Natural killer cell treated with Interleukin-12 subunit alpha and Interleukin-12 subunit beta and Interleukin-15 and Interleukin-18, amount 100 ng/mL, for 72 hours (primary cell): ENCODE data around the gene CPNE9. TPM values are rescaled to one million over a fixed set of nuclear protein-coding genes. Genes with fewer than 3 reads are reported as not detected.

Source experiments
- ATAC-seq, 2 donors: fragments of 150-1000 bp; cut with Tn5 transposase in 1 of 2; sonication (Bioruptor Pico), chemical (Tn5 transposase) in 1 of 2; 2 replicates each; pipeline ENCODE4 v1.10.0; 2021
- DNase-seq: peaks from one replicate; pipeline ENCODE4 v3.0.0; 2022; ENCODE audit warnings: low spot score
- H3K27ac Mint-ChIP-seq, 2 donors: 1 replicate in 1 of 2; 2 replicates in 1 of 2; pipeline ENCODE4 v1.8.0; 2022; ENCODE audit warnings: mixed read lengths in 2 of 2, mild to moderate bottlenecking in 1 of 2, moderate library complexity in 1 of 2
- H3K27me3 Mint-ChIP-seq, 2 donors: 1 replicate in 1 of 2; 2 replicates in 1 of 2; pipeline ENCODE4 v1.8.0; 2022; ENCODE audit warnings: mixed read lengths in 2 of 2
- H3K36me3 Mint-ChIP-seq: one replicate; pipeline ENCODE4 v1.8.0; 2022; ENCODE audit warnings: mixed read lengths
- H3K4me1 Mint-ChIP-seq, 2 donors: 1 replicate in 1 of 2; 2 replicates in 1 of 2; pipeline ENCODE4 v1.8.0; 2022; ENCODE audit warnings: low read depth in 2 of 2, mixed read lengths in 2 of 2, mild to moderate bottlenecking in 1 of 2
- H3K4me3 Mint-ChIP-seq: one replicate; pipeline ENCODE4 v1.8.0; 2022; ENCODE audit warnings: mixed read lengths
- H3K9me3 Mint-ChIP-seq: 2 replicates; pipeline ENCODE4 v1.8.0; 2022; ENCODE audit warnings: mixed read lengths
- total RNA-seq, 2 donors: library from RNA; stranded (reverse); gene quantifications; one replicate each; pipeline ENCODE4 v1.2.3, GENCODE V29; 2022

CPNE9 gene
- total RNA-seq: under 1 TPM in 1 of 2 donors, not detected in 1; 0.29 TPM

GRCh38 chr3:9703736-9704346 lies at the start of gene CPNE9:
Gene CPNE9 (plus strand): TSS chr3:9703833. CDS start chr3:9703997, 164 bp downstream.
- Mint-ChIP-seq H3K4me3 (no peak within 1 kb of the TSS), H3K27me3 (peaks cover 8 to 9% of the 10 kb centered on the region in 2 donors), H3K9me3 (no peaks in the 10 kb centered on the region), H3K27ac (no peak within 1 kb of the TSS), H3K4me1 (peaks cover 0 to 11% of the 10 kb centered on the region in 2 donors), H3K36me3 (peaks cover 7% of the 10 kb centered on the region)
- DNase-seq (no peak), ATAC-seq (peak; percentile 11 to 37)

GRCh38 chr3:9659849-9660248 lies 43.8 kb upstream of the CPNE9 start:
- Mint-ChIP-seq H3K36me3 (peaks cover 19% of the 10 kb centered on the region), H3K27ac (no peak overlapping the region), H3K9me3 (no peaks in the 10 kb centered on the region), H3K4me3 (no peak overlapping the region), H3K4me1 (peaks cover 18 to 25% of the 10 kb centered on the region in 2 donors), H3K27me3 (no peaks in the 10 kb centered on the region)
- no peak for ATAC-seq
- no peak for DNase-seq

- H3K27me3 Mint-ChIP-seq: no peaks in the 10 kb centered on the region
- no peak for ATAC-seq
- DNase-seq: no peak
- H3K36me3 Mint-ChIP-seq: peaks cover 19% of the 10 kb centered on the region
- no peak overlapping the region for H3K27ac Mint-ChIP-seq
- no peaks in the 10 kb centered on the region for H3K9me3 Mint-ChIP-seq
- H3K4me3 Mint-ChIP-seq: no peak overlapping the region
- H3K4me1 Mint-ChIP-seq: peaks cover 18 to 24% of the 10 kb centered on the region in 2 donors
These were observed 42.7 kb upstream of the CPNE9 start for GRCh38 chr3:9660972-9661371.

- Mint-ChIP-seq H3K27me3 (no peaks in the 10 kb centered on the region), H3K9me3 (no peaks in the 10 kb centered on the region), H3K4me1 (peaks cover 6 to 10% of the 10 kb centered on the region in 2 donors), H3K4me3 (no peak overlapping the region), H3K27ac (no peak overlapping the region), H3K36me3 (peaks cover 14% of the 10 kb centered on the region)
- no peak for DNase-seq
- ATAC-seq: no peak
These were observed 39.4 kb upstream of the CPNE9 start for GRCh38 chr3:9664119-9664751.

GRCh38 chr3:9666704-9667445 lies 36.8 kb upstream of the CPNE9 start:
- no peak for ATAC-seq
- Mint-ChIP-seq H3K4me1 (peaks cover 6 to 7% of the 10 kb centered on the region in 2 donors), H3K36me3 (peaks cover 18% of the 10 kb centered on the region), H3K27me3 (no peaks in the 10 kb centered on the region), H3K9me3 (no peaks in the 10 kb centered on the region), H3K27ac (no peak overlapping the region), H3K4me3 (no peak overlapping the region)
- no peak for DNase-seq

GRCh38 chr3:9669277-9669676 lies 34.4 kb upstream of the CPNE9 start:
- no peak for DNase-seq
- Mint-ChIP-seq H3K9me3 (no peaks in the 10 kb centered on the region), H3K4me3 (no peak overlapping the region), H3K27me3 (no peaks in the 10 kb centered on the region), H3K4me1 (peaks cover 0 to 3% of the 10 kb centered on the region in 2 donors), H3K36me3 (peaks cover 9% of the 10 kb centered on the region), H3K27ac (no peak overlapping the region)
- ATAC-seq: peak; percentile 24 to 38

GRCh38 chr3:9669720-9670432 lies 33.8 kb upstream of the CPNE9 start:
- Mint-ChIP-seq H3K9me3 (no peaks in the 10 kb centered on the region), H3K4me1 (no peaks in the 10 kb centered on the region), H3K27me3 (no peaks in the 10 kb centered on the region), H3K27ac (no peak overlapping the region), H3K36me3 (peaks cover 4% of the 10 kb centered on the region), H3K4me3 (no peak overlapping the region)
- ATAC-seq (no peak), DNase-seq (no peak)

GRCh38 chr3:9673082-9673481 lies 30.6 kb upstream of the CPNE9 start:
- H3K36me3 Mint-ChIP-seq: peaks cover 5% of the 10 kb centered on the region
- H3K27me3 Mint-ChIP-seq: no peaks in the 10 kb centered on the region
- ATAC-seq: no peak
- no peaks in the 10 kb centered on the region for H3K4me1 Mint-ChIP-seq
- no peaks in the 10 kb centered on the region for H3K9me3 Mint-ChIP-seq
- DNase-seq: no peak
- no peak overlapping the region for H3K27ac Mint-ChIP-seq
- no peak overlapping the region for H3K4me3 Mint-ChIP-seq

GRCh38 chr3:9673752-9674151 lies 29.9 kb upstream of the CPNE9 start:
- Mint-ChIP-seq H3K27me3 (no peaks in the 10 kb centered on the region), H3K4me1 (no peaks in the 10 kb centered on the region), H3K4me3 (no peak overlapping the region), H3K9me3 (no peaks in the 10 kb centered on the region), H3K27ac (no peak overlapping the region), H3K36me3 (peaks cover 12% of the 10 kb centered on the region)
- DNase-seq: no peak
- no peak for ATAC-seq

- peaks cover 0 to under 1% of the 10 kb centered on the region in 2 donors for H3K4me1 Mint-ChIP-seq
- peaks cover 11% of the 10 kb centered on the region for H3K36me3 Mint-ChIP-seq
- no peaks in the 10 kb centered on the region for H3K27me3 Mint-ChIP-seq
- no peak overlapping the region for H3K4me3 Mint-ChIP-seq
- no peak for DNase-seq
- ATAC-seq: no peak
- no peaks in the 10 kb centered on the region for H3K9me3 Mint-ChIP-seq
- H3K27ac Mint-ChIP-seq: no peak overlapping the region
These were observed 27.8 kb upstream of the CPNE9 start for GRCh38 chr3:9675736-9676290.

- DNase-seq (no peak), ATAC-seq (no peak)
- Mint-ChIP-seq H3K4me1 (peaks cover 0 to 4% of the 10 kb centered on the region in 2 donors), H3K36me3 (peaks cover 14% of the 10 kb centered on the region), H3K4me3 (no peak overlapping the region), H3K27ac (no peak overlapping the region), H3K27me3 (no peaks in the 10 kb centered on the region), H3K9me3 (no peaks in the 10 kb centered on the region)
These were observed 26.8 kb upstream of the CPNE9 start for GRCh38 chr3:9676785-9677184.

GRCh38 chr3:9678493-9678892 lies 25.1 kb upstream of the CPNE9 start:
- H3K27ac Mint-ChIP-seq: no peak overlapping the region
- no peaks in the 10 kb centered on the region for H3K27me3 Mint-ChIP-seq
- peaks cover 14% of the 10 kb centered on the region for H3K36me3 Mint-ChIP-seq
- no peak overlapping the region for H3K4me3 Mint-ChIP-seq
- DNase-seq (no peak), ATAC-seq (no peak)
- H3K9me3 Mint-ChIP-seq: no peaks in the 10 kb centered on the region
- peaks cover 0 to 4% of the 10 kb centered on the region in 2 donors for H3K4me1 Mint-ChIP-seq

GRCh38 chr3:9679476-9680080 lies 24.1 kb upstream of the CPNE9 start:
- no peak for DNase-seq
- Mint-ChIP-seq H3K4me3 (no peak overlapping the region), H3K9me3 (no peaks in the 10 kb centered on the region), H3K27me3 (no peaks in the 10 kb centered on the region), H3K4me1 (peaks cover 0 to 4% of the 10 kb centered on the region in 2 donors), H3K27ac (no peak overlapping the region), H3K36me3 (peaks cover 14% of the 10 kb centered on the region)
- no peak for ATAC-seq
